ENCODE measurements around the gene MPL. TPM values are rescaled to one million over a fixed set of nuclear protein-coding genes. Genes with fewer than 3 reads are reported as not detected.

Gene MPL
- polyA plus RNA-seq, 1 donor (not counting 4 experiments of a cell fraction or from before 2014, with no cell fraction given) = not detected

DNA sequence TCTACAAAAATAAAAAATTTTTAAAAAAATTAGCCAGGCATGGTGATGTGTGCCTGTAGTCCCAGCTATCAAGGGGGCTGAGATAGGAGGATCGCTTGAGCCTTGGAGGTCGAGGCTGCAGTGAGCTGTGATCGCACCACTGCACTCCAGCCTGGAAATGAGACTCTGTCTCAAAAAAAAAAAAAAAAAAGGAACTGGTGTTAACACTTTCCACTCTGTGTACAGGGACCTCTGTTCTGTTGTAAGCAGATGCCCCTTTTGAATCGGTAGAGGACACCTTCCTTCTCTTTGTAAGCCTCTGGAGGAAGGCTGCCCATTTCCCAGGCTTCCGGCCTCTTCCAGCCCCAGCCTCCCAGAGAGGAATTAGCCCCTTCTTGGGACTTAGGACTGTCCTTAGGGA lies 44.9 kb upstream of the MPL start:
- H3K9me3 ChIP-seq (ENCODE audit: control insufficient read depth, low read depth, low read length) = no peaks in the 10 kb centered on the region
- no peaks in the 10 kb centered on the region for H3K9me1 ChIP-seq (ENCODE audit: control insufficient read depth, extremely low read depth, insufficient read depth, low read length)
- no peaks in the 10 kb centered on the region for H3K27me3 ChIP-seq (ENCODE audit: control insufficient read depth, extremely low read depth, insufficient read depth, low read length)
- peaks cover 9% of the 10 kb centered on the region for H3K4me1 ChIP-seq (ENCODE audit: control insufficient read depth, extremely low read depth, insufficient read depth, low read length)
- H3K79me2 ChIP-seq (ENCODE audit: control insufficient read depth, insufficient read depth, low read length) = no peaks in the 10 kb centered on the region
- no peak for TF ChIP-seq EZH2 (IDR thresholded peaks at IDR 0.05; ENCODE audit: low read length)
- TF ChIP-seq, protein P1, sequence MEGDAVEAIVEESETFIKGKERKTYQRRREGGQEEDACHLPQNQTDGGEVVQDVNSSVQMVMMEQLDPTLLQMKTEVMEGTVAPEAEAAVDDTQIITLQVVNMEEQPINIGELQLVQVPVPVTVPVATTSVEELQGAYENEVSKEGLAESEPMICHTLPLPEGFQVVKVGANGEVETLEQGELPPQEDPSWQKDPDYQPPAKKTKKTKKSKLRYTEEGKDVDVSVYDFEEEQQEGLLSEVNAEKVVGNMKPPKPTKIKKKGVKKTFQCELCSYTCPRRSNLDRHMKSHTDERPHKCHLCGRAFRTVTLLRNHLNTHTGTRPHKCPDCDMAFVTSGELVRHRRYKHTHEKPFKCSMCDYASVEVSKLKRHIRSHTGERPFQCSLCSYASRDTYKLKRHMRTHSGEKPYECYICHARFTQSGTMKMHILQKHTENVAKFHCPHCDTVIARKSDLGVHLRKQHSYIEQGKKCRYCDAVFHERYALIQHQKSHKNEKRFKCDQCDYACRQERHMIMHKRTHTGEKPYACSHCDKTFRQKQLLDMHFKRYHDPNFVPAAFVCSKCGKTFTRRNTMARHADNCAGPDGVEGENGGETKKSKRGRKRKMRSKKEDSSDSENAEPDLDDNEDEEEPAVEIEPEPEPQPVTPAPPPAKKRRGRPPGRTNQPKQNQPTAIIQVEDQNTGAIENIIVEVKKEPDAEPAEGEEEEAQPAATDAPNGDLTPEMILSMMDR (optimal IDR thresholded peaks at IDR 0.05 in 1 of 3, IDR thresholded peaks at IDR 0.05 in 1 of 3, conservative IDR thresholded peaks at IDR 0.05 in 1 of 3; ENCODE audit: extremely low read depth in 1 of 3, insufficient read depth in 2 of 3, low read length in 3 of 3) = no peak
- no peaks in the 10 kb centered on the region for H3K36me3 ChIP-seq (ENCODE audit: control insufficient read depth in 2 of 2, extremely low read depth in 1 of 2, insufficient read depth in 2 of 2, low read length in 2 of 2)
- no peak overlapping the region for H2AFZ ChIP-seq (ENCODE audit: control insufficient read depth, low read length)
- no peak overlapping the region for H3K9ac ChIP-seq (ENCODE audit: control insufficient read depth, extremely low read depth, insufficient read depth, low read length)
- no peak overlapping the region for H3K27ac ChIP-seq (ENCODE audit: control insufficient read depth, insufficient read depth, low read length)
- dilution Hi-C loops (cut with MboI; ENCODE audit: extremely low pct_ligation_motif_present, low sequenced_read_pairs) = no loop called here
- no peak for FAIRE-seq
- DNase-seq (ENCODE audit: low read depth, low spot score) = no peak
- no peak overlapping the region for H3K4me2 ChIP-seq (ENCODE audit: control insufficient read depth, extremely low read depth, insufficient read depth, low read depth, low read length)
- no peak overlapping the region for H3K4me3 ChIP-seq (ENCODE audit: control insufficient read depth in 2 of 3, extremely low read depth in 1 of 3, insufficient read depth in 2 of 3, low read depth in 1 of 3, low read length in 3 of 3)
- no peaks in the 10 kb centered on the region for H4K20me1 ChIP-seq (ENCODE audit: control insufficient read depth, extremely low read depth, insufficient read depth, low read length)

DNA sequence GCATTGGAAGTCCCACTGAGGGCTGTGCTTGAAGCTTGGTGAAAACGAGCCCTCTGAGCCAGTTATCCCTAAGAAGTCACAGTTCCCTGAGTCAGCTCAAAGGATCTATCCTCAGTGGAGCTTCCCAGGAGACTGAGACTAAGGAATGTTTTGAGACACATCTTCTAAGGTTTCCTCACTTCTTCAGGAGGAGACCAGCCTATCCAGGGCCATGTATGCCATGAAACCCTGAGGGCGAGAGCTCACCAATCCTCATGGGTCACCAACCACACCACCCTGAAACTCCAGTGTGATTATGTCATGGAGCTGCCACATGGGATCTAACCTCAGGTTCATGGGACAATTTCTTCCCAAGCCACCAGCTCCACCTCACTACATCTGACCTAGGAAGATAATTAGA lies 44.4 kb upstream of the MPL start:
- FAIRE-seq (no peak), DNase-seq (ENCODE audit: low read depth, low spot score) (no peak)
- no peaks in the 10 kb centered on the region for H3K9me3 ChIP-seq (ENCODE audit: control insufficient read depth, low read depth, low read length)
- H3K4me2 ChIP-seq (ENCODE audit: control insufficient read depth, extremely low read depth, insufficient read depth, low read depth, low read length) = no peak overlapping the region
- H3K9me1 ChIP-seq (ENCODE audit: control insufficient read depth, extremely low read depth, insufficient read depth, low read length) = no peaks in the 10 kb centered on the region
- H3K27ac ChIP-seq (ENCODE audit: control insufficient read depth, insufficient read depth, low read length) = no peak overlapping the region
- no peaks in the 10 kb centered on the region for H3K36me3 ChIP-seq (ENCODE audit: control insufficient read depth in 2 of 2, extremely low read depth in 1 of 2, insufficient read depth in 2 of 2, low read length in 2 of 2)
- H4K20me1 ChIP-seq (ENCODE audit: control insufficient read depth, extremely low read depth, insufficient read depth, low read length) = no peaks in the 10 kb centered on the region
- H3K4me1 ChIP-seq (ENCODE audit: control insufficient read depth, extremely low read depth, insufficient read depth, low read length) = peaks cover 9% of the 10 kb centered on the region
- TF ChIP-seq, protein P1 (optimal IDR thresholded peaks at IDR 0.05 in 1 of 3, IDR thresholded peaks at IDR 0.05 in 1 of 3, conservative IDR thresholded peaks at IDR 0.05 in 1 of 3; ENCODE audit: extremely low read depth in 1 of 3, insufficient read depth in 2 of 3, low read length in 3 of 3) = no peak
- no peak for TF ChIP-seq EZH2 (IDR thresholded peaks at IDR 0.05; ENCODE audit: low read length)
- dilution Hi-C loops (cut with MboI; ENCODE audit: extremely low pct_ligation_motif_present, low sequenced_read_pairs) = no loop called here
- no peaks in the 10 kb centered on the region for H3K27me3 ChIP-seq (ENCODE audit: control insufficient read depth, extremely low read depth, insufficient read depth, low read length)
- no peak overlapping the region for H2AFZ ChIP-seq (ENCODE audit: control insufficient read depth, low read length)
- H3K4me3 ChIP-seq (ENCODE audit: control insufficient read depth in 2 of 3, extremely low read depth in 1 of 3, insufficient read depth in 2 of 3, low read depth in 1 of 3, low read length in 3 of 3) = no peak overlapping the region
- H3K79me2 ChIP-seq (ENCODE audit: control insufficient read depth, insufficient read depth, low read length) = no peaks in the 10 kb centered on the region
- no peak overlapping the region for H3K9ac ChIP-seq (ENCODE audit: control insufficient read depth, extremely low read depth, insufficient read depth, low read length)

All from keratinocyte (primary cell).